Stimulated activated CD4-positive, alpha-beta T cell treated with anti-CD3 and anti-CD28 coated beads, Interleukin-15, amount 100 ng/mL, for 1 hour (primary cell): ENCODE results near the gene RHOJ.
"Not testable (repeated sequence)": the region's sequence is repeated elsewhere in the genome, so short reads cannot be mapped to it uniquely, and the experiment has no call there.

Experiments used
- DNase-seq, 2 donors: peaks; one replicate each; pipeline ENCODE4 v3.0.0-alpha.2; 2020; ENCODE audit warnings: low read depth in 1 of 2, low spot score in 1 of 2

The RHOJ gene

GRCh38 chr14:63296060-63296563, 91.9 kb downstream of the RHOJ start:
- no peak for DNase-seq

- no peak for DNase-seq
These were observed 93.3 kb downstream of the RHOJ start for GRCh38 chr14:63297372-63298063.

GRCh38 chr14:63299351-63300110, 95.3 kb downstream of the RHOJ start:
- DNase-seq = no peak

- DNase-seq = no peak
These were observed 96.6 kb downstream of the RHOJ start for GRCh38 chr14:63300854-63301253.

GRCh38 chr14:63301891-63302534, 97.8 kb downstream of the RHOJ start:
- no peak for DNase-seq

GRCh38 chr14:63304429-63304828, 100.2 kb downstream of the RHOJ start:
- DNase-seq = not testable (repeated sequence)

- no peak for DNase-seq
These were observed 104.6 kb downstream of the RHOJ start for GRCh38 chr14:63308723-63309317.

GRCh38 chr14:63318835-63319234, 114.6 kb downstream of the RHOJ start, which contains the start of gene GPHB5:
Gene GPHB5, minus strand, starts transcription at chr14:63318935. Its CDS starts 1,086 bp downstream, at chr14:63317849.
- DNase-seq = no peak

GRCh38 chr14:63322472-63322871, 118.2 kb downstream of the RHOJ start:
- no peak for DNase-seq

GRCh38 chr14:63322897-63323573, 118.8 kb downstream of the RHOJ start:
- DNase-seq = no peak

GRCh38 chr14:63326840-63327239, 122.6 kb downstream of the RHOJ start:
- DNase-seq = no peak

- no peak for DNase-seq
These were observed 124.8 kb downstream of the RHOJ start for GRCh38 chr14:63328787-63329737.

GRCh38 chr14:63342371-63342770, 138.1 kb downstream of the RHOJ start:
- no peak for DNase-seq
